Gastroesophageal sphincter (tissue), 4 donors: ENCODE data around the gene ARHGEF26. TPM values are rescaled to one million over a fixed set of nuclear protein-coding genes. Genes with fewer than 3 reads are reported as not detected.

Experiments used
- ATAC-seq: fragments of 150-250 bp; one replicate; pipeline ENCODE4 v1.9.1; 2016; ENCODE audit warnings: mild to moderate bottlenecking, moderate library complexity
- H3K27ac ChIP-seq, 4 donors: fragments of 200-600 bp; sonication (generic) in 3 of 4; 1 replicate in 3 of 4; 2 replicates in 1 of 4; pipeline ENCODE4 v1.5.1; 2016 to 2019
- H3K27me3 ChIP-seq: fragments of 200-600 bp; sonication (generic); one replicate; pipeline ENCODE4 v1.5.1; 2019
- H3K36me3 ChIP-seq, 2 donors: fragments of 200-600 bp; sonication (generic); one replicate each; pipeline ENCODE4 v1.5.1; 2019; ENCODE audit warnings: control low read depth in 1 of 2
- H3K4me1 ChIP-seq, 3 donors: fragments of 200-600 bp; sonication (generic); 1 replicate in 2 of 3; 2 replicates in 1 of 3; pipeline ENCODE4 v1.5.1; 2016 to 2019; ENCODE audit warnings: control low read depth in 2 of 3
- H3K4me3 ChIP-seq, 2 donors: fragments of 200-600 bp; sonication (generic); one replicate each; pipeline ENCODE4 v1.5.1; 2019; ENCODE audit warnings: mild to moderate bottlenecking in 1 of 2, moderate library complexity in 1 of 2
- H3K9me3 ChIP-seq, 3 donors: fragments of 200-600 bp; sonication (generic); one replicate each; pipeline ENCODE4 v1.5.1; 2017 to 2019; ENCODE audit warnings: control low read depth in 2 of 3
- CTCF ChIP-seq, 4 experiments: fragments of 200-600 bp in 2 of 4; fragments of 450-650 bp in 2 of 4; sonication (generic) in 1 of 4; IDR thresholded peaks; one replicate each; pipeline ENCODE4 v1.5.1; 2017 to 2019; ENCODE audit warnings: antibody characterized with exemption in 4 of 4, mild to moderate bottlenecking in 2 of 4, moderate library complexity in 2 of 4
- EP300 ChIP-seq: sonication (generic); formaldehyde crosslinking; IDR thresholded peaks from one replicate; pipeline ENCODE4 v1.6.1; 2017; ENCODE audit warnings: antibody characterized with exemption, mild to moderate bottlenecking
- POLR2A ChIP-seq, 2 donors: fragments of 450-650 bp; IDR thresholded peaks; one replicate each; pipeline ENCODE4 v1.6.1; 2017; ENCODE audit warnings: antibody characterized with exemption in 2 of 2, mild to moderate bottlenecking in 2 of 2, moderate library complexity in 1 of 2
- POLR2AphosphoS5 ChIP-seq: sonication (generic); formaldehyde crosslinking; IDR thresholded peaks from one replicate; pipeline ENCODE4 v1.6.1; 2017; ENCODE audit warnings: antibody characterized with exemption
- WGBS, 2 donors: methylation state at CpG; one replicate each; pipeline ENCODE4 v1.1.5; 2018; ENCODE audit warnings: low coverage in 1 of 2; 5-methylcytosine and 5-hydroxymethylcytosine counted together
- total RNA-seq, 4 donors: library from RNA; depleted of rRNA; stranded (reverse); fragments of >200 nt; gene quantifications; one replicate each; pipeline ENCODE4 v1.1.0, GENCODE V29; 2016

Gene ARHGEF26
- total RNA-seq, 4 donors from 2014 or later = 79.3 to 154 (median 133) TPM

DNA sequence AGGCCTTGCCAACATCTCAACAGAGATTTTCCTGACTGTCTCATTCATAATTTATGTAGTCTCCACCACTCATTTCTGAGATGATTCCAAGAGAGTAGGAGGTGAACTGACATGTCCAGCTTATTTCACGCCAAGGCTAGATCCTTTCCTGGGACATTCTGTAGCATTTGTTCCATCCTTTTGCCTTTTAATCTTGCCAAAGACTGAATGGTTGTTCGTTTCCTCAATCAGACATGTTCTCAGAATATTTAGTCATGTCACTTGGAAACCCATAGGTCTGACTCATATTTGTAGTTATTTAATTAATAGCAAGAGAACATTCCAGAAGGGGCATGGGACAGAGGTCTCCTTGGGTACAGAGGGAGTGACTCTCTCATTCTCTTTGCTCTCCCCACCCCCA, 122.2 kb downstream of the ARHGEF26 start:
- Histone ChIP-seq H3K36me3 (peaks cover 0 to 30% of the 10 kb centered on the region in 2 donors), H3K27ac (peak overlapping the region in 3 of 4 donors; percentile 71 to 77 (median 74)), H3K27me3 (no peaks in the 10 kb centered on the region), H3K4me1 (peaks cover 4 to 44% (median 8%) of the 10 kb centered on the region in 3 donors), H3K4me3 (no peak overlapping the region), H3K9me3 (no peaks in the 10 kb centered on the region)
- ATAC-seq = peak; percentile 78
- TF ChIP-seq POLR2AphosphoS5 (peak; percentile 77), CTCF (IDR thresholded peaks at IDR 0.05) (no peak)
- WGBS, 2 donors = 14 to 51% methylated on average over 2 of the region's 2 CpGs

DNA sequence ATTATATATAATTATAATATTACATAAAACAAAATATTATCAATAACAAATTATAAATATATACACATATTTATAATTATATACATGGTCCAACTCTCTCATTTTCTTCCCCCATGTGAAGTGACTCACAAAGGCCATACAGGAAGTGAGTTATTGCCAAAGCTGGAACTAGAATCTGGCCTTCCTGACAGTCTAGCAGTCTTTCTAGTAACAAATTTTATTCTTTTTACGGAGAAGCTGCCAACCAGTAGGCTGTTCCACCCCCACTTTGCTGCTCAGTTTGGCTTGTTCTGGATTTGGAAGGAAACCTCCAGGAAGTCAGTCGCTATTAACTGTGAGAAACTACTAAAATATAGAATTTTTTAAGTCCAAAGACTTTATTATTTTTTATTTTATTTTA, 123.5 kb downstream of the ARHGEF26 start:
- H3K27me3 ChIP-seq = no peaks in the 10 kb centered on the region
- peaks cover 0 to 41% (median 8%) of the 10 kb centered on the region in 3 donors for H3K4me1 ChIP-seq
- H3K36me3 ChIP-seq = peaks cover 0 to 29% of the 10 kb centered on the region in 2 donors
- ATAC-seq = no peak
- 43 to 49% methylated on average over 1 to 2 of the region's 2 CpGs for WGBS, 2 donors
- no peak for TF ChIP-seq CTCF (IDR thresholded peaks at IDR 0.05)
- peak; percentile 33 for TF ChIP-seq POLR2AphosphoS5
- no peak for TF ChIP-seq EP300
- peak overlapping the region in 2 of 4 donors; percentile 32 to 41 for H3K27ac ChIP-seq
- H3K4me3 ChIP-seq = no peak overlapping the region
- no peaks in the 10 kb centered on the region for H3K9me3 ChIP-seq

DNA sequence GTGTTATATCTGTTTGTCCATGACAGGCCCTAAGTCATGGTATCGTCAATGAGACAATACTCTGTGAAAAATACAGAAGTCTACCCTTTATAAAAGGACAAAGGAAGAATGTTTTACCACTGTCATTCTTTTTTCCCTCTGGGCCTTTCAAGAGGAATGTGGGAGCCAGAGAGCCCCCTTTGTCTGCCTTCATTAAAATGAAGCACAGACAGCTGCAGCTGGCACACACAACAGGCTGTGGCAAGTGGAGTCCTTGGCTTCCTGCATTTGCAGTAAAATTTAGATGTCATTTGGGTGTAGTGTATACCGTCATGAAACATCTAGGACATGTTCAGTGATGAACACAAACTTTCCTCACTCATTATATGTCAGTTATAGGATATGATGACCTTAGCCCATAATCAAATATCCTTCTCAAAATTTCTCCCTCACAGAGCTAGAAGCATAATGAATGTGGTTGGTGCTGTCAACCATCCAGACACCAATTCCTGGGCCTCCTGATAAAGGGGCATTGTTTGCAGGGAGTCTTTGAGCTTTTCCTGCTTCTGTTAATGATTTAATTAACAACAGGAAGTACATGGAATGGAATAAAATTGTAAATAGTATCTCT, 126.7 kb downstream of the ARHGEF26 start:
- peaks cover 0 to 14% of the 10 kb centered on the region in 2 donors for H3K36me3 ChIP-seq
- H3K4me1 ChIP-seq = peaks cover 0 to 48% (median 4%) of the 10 kb centered on the region in 3 donors
- no peaks in the 10 kb centered on the region for H3K9me3 ChIP-seq
- 83 to 89% methylated on average over 2 of the region's 2 CpGs for WGBS, 2 donors
- ATAC-seq = no peak
- no peak for TF ChIP-seq POLR2AphosphoS5
- TF ChIP-seq CTCF (IDR thresholded peaks at IDR 0.05) = no peak
- no peak for TF ChIP-seq POLR2A (IDR thresholded peaks at IDR 0.05)
- TF ChIP-seq EP300 = no peak
- peak overlapping the region in 3 of 4 donors; percentile 5 to 18 (median 8) for H3K27ac ChIP-seq
- H3K27me3 ChIP-seq = no peaks in the 10 kb centered on the region
- no peak overlapping the region for H3K4me3 ChIP-seq

DNA sequence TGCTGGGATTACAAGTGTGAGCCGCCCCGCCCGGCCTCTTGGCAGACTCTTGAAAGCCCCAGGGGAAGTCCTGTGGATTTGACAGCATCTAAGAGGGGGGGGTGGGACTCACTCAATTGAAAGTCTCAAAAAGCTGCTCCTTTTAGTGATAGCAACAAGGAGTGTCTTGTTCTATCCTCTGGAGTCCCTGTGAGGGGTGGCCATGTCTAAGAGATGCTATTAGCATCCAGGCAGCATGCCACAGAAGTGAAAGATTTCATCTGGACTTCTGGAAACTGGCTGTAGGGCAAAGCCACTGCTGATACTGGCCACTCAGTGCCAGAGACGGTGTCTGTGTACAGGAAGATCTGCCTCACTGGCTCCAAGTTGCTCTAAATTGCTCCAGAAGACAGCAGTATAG, 129.1 kb downstream of the ARHGEF26 start:
- WGBS, 2 donors = 80 to 82% methylated on average over 1 of the region's 4 CpGs
- TF ChIP-seq POLR2AphosphoS5 (no peak), POLR2A (IDR thresholded peaks at IDR 0.05) (no peak), EP300 (no peak), CTCF (IDR thresholded peaks at IDR 0.05) (no peak)
- H3K4me3 ChIP-seq = no peak overlapping the region
- peak overlapping the region in 2 of 4 donors; percentile 4 to 30 for H3K27ac ChIP-seq
- no peaks in the 10 kb centered on the region for H3K27me3 ChIP-seq
- ATAC-seq = no peak
- H3K4me1 ChIP-seq = peaks cover 0 to 33% (median 0%) of the 10 kb centered on the region in 3 donors
- no peaks in the 10 kb centered on the region for H3K9me3 ChIP-seq
- peaks cover 0 to 30% of the 10 kb centered on the region in 2 donors for H3K36me3 ChIP-seq

GRCh38 chr3:154251610-154252009, 130.4 kb downstream of the ARHGEF26 start:
- H3K27ac ChIP-seq = peak overlapping the region in 2 of 4 donors; percentile 8 to 24
- H3K4me3 ChIP-seq = no peak overlapping the region
- WGBS, 2 donors = 90% methylated on average over 2 to 3 of the region's 3 CpGs
- no peaks in the 10 kb centered on the region for H3K9me3 ChIP-seq
- ATAC-seq = no peak
- peaks cover 0 to 27% (median 0%) of the 10 kb centered on the region in 3 donors for H3K4me1 ChIP-seq
- H3K36me3 ChIP-seq = peaks cover 0 to 42% of the 10 kb centered on the region in 2 donors
- no peak for TF ChIP-seq POLR2A (IDR thresholded peaks at IDR 0.05)
- TF ChIP-seq CTCF (IDR thresholded peaks at IDR 0.05) = no peak
- no peak for TF ChIP-seq POLR2AphosphoS5
- no peak for TF ChIP-seq EP300
- H3K27me3 ChIP-seq = no peaks in the 10 kb centered on the region
